GM12878 (cell line): Measurements from ENCODE around the gene HES2. TPM values are rescaled to one million over a fixed set of nuclear protein-coding genes. Genes with fewer than 3 reads are reported as not detected.

ENCODE experiments used
- ATAC-seq: fragments of 200-7000 bp; cut with Tn5 transposase; 3 replicates; pipeline ENCODE4 v1.9.1; 2020; ENCODE audit warnings: mild to moderate bottlenecking, moderate library complexity
- BruUV-seq: library from RNA; stranded (reverse); fragments of 400-500 nt; replicated peaks from 2 replicates; lab custom pipeline; 2021; lab: Mats Ljungman, UMichigan
- CTCF ChIA-PET: fragments of 300-600 bp; sonication (Branson Sonifier 250); formaldehyde crosslinking; extraction: SDS; loops from one replicate; lab custom pipeline; 2021; ENCODE audit warnings: inconsistent platforms; lab: Yijun Ruan, JAX
- POLR2A ChIA-PET: fragments of 350-600 bp; formaldehyde crosslinking; extraction: SDS; loops from one replicate; lab custom pipeline; 2021; ENCODE audit warnings: inconsistent platforms; lab: Charles Lee
- RAD21 ChIA-PET: fragments of 300-600 bp; sonication (Branson Sonifier 250); formaldehyde crosslinking; loops from one replicate; lab custom pipeline; 2023; ENCODE audit warnings: antibody characterized with exemption; ENCODE audit not compliant: unreplicated experiment; lab: Charles Lee
- SMC1A ChIA-PET: fragments of 300-600 bp; sonication (Branson Sonifier 250); formaldehyde crosslinking; loops from one replicate; lab custom pipeline; 2023; ENCODE audit not compliant: unreplicated experiment, uncharacterized antibody; lab: Charles Lee
- DNase-seq: peaks from one replicate; pipeline ENCODE4 v3.0.0-alpha.2; 2011; ENCODE audit warnings: low read depth, low spot score
- FAIRE-seq: peaks from 3 replicates; lab custom pipeline; 2011; peaks lifted over from hg19 to GRCh38; lab: Jason Lieb, UNC
- H2AFZ ChIP-seq: 2 replicates; pipeline ENCODE4 v1.6.0; 2011; ENCODE audit warnings: low read depth, low read length, control low read depth; ENCODE audit not compliant: control insufficient read depth
- H3K27ac ChIP-seq: 2 replicates; pipeline ENCODE4 v1.5.1; 2011; ENCODE audit warnings: control low read depth; ENCODE audit not compliant: control insufficient read depth, insufficient read depth
- H3K27me3 ChIP-seq, 2 experiments: replicated peaks in 1 of 2; 2 replicates each; pipeline versions ENCODE4 v1.6.0 to v1.6.1; 2011; ENCODE audit warnings: low read length in 1 of 2; ENCODE audit not compliant: control insufficient read depth in 2 of 2, insufficient read depth in 2 of 2
- H3K36me3 ChIP-seq, 2 experiments: 2 replicates each; pipeline ENCODE4 v1.5.1; 2011; ENCODE audit warnings: low read length in 1 of 2; ENCODE audit not compliant: control insufficient read depth in 2 of 2, insufficient read depth in 2 of 2
- H3K4me1 ChIP-seq: 2 replicates; pipeline ENCODE4 v1.6.1; 2011; ENCODE audit warnings: mild to moderate bottlenecking, low read length, moderate library complexity, mixed read lengths; ENCODE audit not compliant: control insufficient read depth, insufficient read depth
- H3K4me2 ChIP-seq: 2 replicates; pipeline ENCODE4 v1.6.0; 2011; ENCODE audit warnings: control low read depth; ENCODE audit not compliant: control insufficient read depth, insufficient read depth
- H3K4me3 ChIP-seq: fragments of 200-600 bp; sonication (generic); 2 replicates; pipeline ENCODE4 v1.5.1; 2016
- H3K79me2 ChIP-seq: 2 replicates; pipeline ENCODE4 v1.6.0; 2011; ENCODE audit warnings: low read length; ENCODE audit not compliant: control insufficient read depth, insufficient read depth
- H3K9ac ChIP-seq: 2 replicates; pipeline ENCODE4 v1.8.0; 2011; ENCODE audit warnings: low read length, control low read depth, mixed read lengths; ENCODE audit not compliant: control insufficient read depth, insufficient read depth
- H3K9me3 ChIP-seq: replicated peaks from 3 replicates; pipeline ENCODE4 v1.5.1; 2011; ENCODE audit warnings: mild to moderate bottlenecking, low read length; ENCODE audit not compliant: control insufficient read depth, insufficient read depth
- H4K20me1 ChIP-seq: 2 replicates; pipeline ENCODE4 v1.6.0; 2011; ENCODE audit not compliant: control insufficient read depth, insufficient read depth
- CHD1 ChIP-seq: IDR thresholded peaks from 2 replicates; pipeline ENCODE4 v1.6.1; 2012; ENCODE audit warnings: low read depth, low read length, improper control_type of control experiment
- HSF1 ChIP-seq: fragments of 150-350 bp; IDR thresholded peaks from 2 replicates; pipeline ENCODE4 v1.6.1; 2014; ENCODE audit warnings: mild to moderate bottlenecking, low read depth, low read length
- IKZF1 ChIP-seq: fragments of 450-650 bp; conservative IDR thresholded peaks from 2 replicates; pipeline ENCODE4 v1.6.1; 2017; ENCODE audit warnings: antibody characterized with exemption, mild to moderate bottlenecking
- IKZF2 ChIP-seq, 2 experiments: fragments of 450-650 bp; IDR thresholded peaks; 2 replicates each; pipeline ENCODE4 v1.6.1; 2017; ENCODE audit warnings: mild to moderate bottlenecking in 2 of 2, moderate library complexity in 2 of 2
- KDM1A ChIP-seq: fragments of 200-600 bp; sonication (generic); IDR thresholded peaks from 2 replicates; pipeline ENCODE4 v1.6.1; 2016; ENCODE audit warnings: borderline replicate concordance
- NFIC ChIP-seq: IDR thresholded peaks from 2 replicates; pipeline ENCODE4 v1.6.1; 2012; ENCODE audit warnings: low read depth, mild to moderate bottlenecking, inconsistent platforms, low read length, moderate library complexity
- NR2F1 ChIP-seq: fragments of 450-650 bp; conservative IDR thresholded peaks from 2 replicates; pipeline ENCODE4 v1.6.1; 2017; ENCODE audit warnings: mild to moderate bottlenecking
- NRF1 ChIP-seq: conservative IDR thresholded peaks from 2 replicates; pipeline ENCODE4 v1.6.1; 2011; ENCODE audit warnings: mild to moderate bottlenecking, low read depth, low read length, improper control_type of control experiment
- POLR2AphosphoS5 ChIP-seq: IDR thresholded peaks from 2 replicates; pipeline ENCODE4 v1.6.1; 2011; ENCODE audit warnings: mild to moderate bottlenecking, low read length, inconsistent platforms
- SMAD1 ChIP-seq: fragments of 450-650 bp; IDR thresholded peaks from 2 replicates; pipeline ENCODE4 v1.6.1; 2018; ENCODE audit warnings: mild to moderate bottlenecking, low read depth; ENCODE audit not compliant: partially characterized antibody
- SMAD5 ChIP-seq: IDR thresholded peaks from 2 replicates; pipeline ENCODE4 v1.6.1; 2016; ENCODE audit warnings: antibody characterized with exemption, low read depth
- SP1 ChIP-seq: IDR thresholded peaks from one replicate; pipeline ENCODE4 v1.6.1; 2011; ENCODE audit warnings: low read depth, low read length
- SPI1 ChIP-seq: IDR thresholded peaks from 2 replicates; pipeline ENCODE4 v1.6.1; 2011; ENCODE audit warnings: low read depth, mild to moderate bottlenecking, low read length, moderate library complexity, borderline replicate concordance; ENCODE audit not compliant: insufficient read depth
- SRF ChIP-seq, 2 experiments: IDR thresholded peaks; 2 replicates each; pipeline ENCODE4 v1.6.1; 2011; ENCODE audit warnings: low read depth in 2 of 2, low read length in 2 of 2, mild to moderate bottlenecking in 1 of 2, moderate library complexity in 1 of 2
- STAT1 ChIP-seq: fragments of 450-650 bp; conservative IDR thresholded peaks from 2 replicates; pipeline ENCODE4 v1.6.1; 2014; ENCODE audit warnings: antibody characterized with exemption, mild to moderate bottlenecking
- ZBED1 ChIP-seq: IDR thresholded peaks from 2 replicates; pipeline ENCODE4 v1.6.1; 2016; ENCODE audit warnings: borderline replicate concordance
- ZNF622 ChIP-seq: fragments of 450-650 bp; IDR thresholded peaks from 2 replicates; pipeline ENCODE4 v1.6.1; 2017; ENCODE audit warnings: mild to moderate bottlenecking, inconsistent platforms
- WGBS: methylation state at CpG from one replicate; pipeline ENCODE4 v1.1.6; 2016; ENCODE audit warnings: low lambda C conversion rate; ENCODE audit not compliant: insufficient replicate concordance, insufficient coverage; ENCODE audit errors: missing lambda C conversion rate; 5-methylcytosine and 5-hydroxymethylcytosine counted together
- in situ Hi-C: fragments of 300-500 bp; cut with MboI; formaldehyde crosslinking; loops from 9 replicates; pipeline ENCODE4 v1.14.3; 2018; ENCODE audit warnings: mixed read lengths
- intact Hi-C: fragments of 100-400 bp; cut with micrococcal nuclease; formaldehyde crosslinking; loops from one replicate; pipeline ENCODE4 v1.14.2; 2022; ENCODE audit not compliant: unreplicated experiment
- polyA plus RNA-seq, 11 experiments: library from polyadenylated mRNA; depleted of rRNA in 4 of 11; unstranded in 6 of 11; stranded (reverse) in 5 of 11; fragments of >200 nt; fragmentation: Nextera tagmentation in 4 of 11; fragmentation: Illumina TruSeq in 1 of 11; extraction: Ambion mirVana in 4 of 11; extraction: Trizol in 1 of 11; gene quantifications; 1 replicate in 1 of 11; 2 replicates in 10 of 11; pipeline versions ENCODE4 v1.2.1 to v1.2.3, GENCODE V29; 2011 to 2016; ENCODE audit warnings: inconsistent platforms in 2 of 11, missing spikeins in 2 of 11, low read depth in 1 of 11
- total RNA-seq, 4 experiments: library from RNA; depleted of rRNA in 3 of 4; stranded (reverse); fragments of >200 nt in 3 of 4; fragmentation: Illumina TruSeq in 1 of 4; extraction: Trizol in 1 of 4; gene quantifications; 2 replicates each; pipeline versions ENCODE4 v1.2.1 to v1.2.3, GENCODE V29; 2013 to 2021

Gene HES2
- total and polyA plus RNA-seq, 10 of the 15 experiments (the other 5 are each of a cell fraction or from before 2014, with no cell fraction given): 0.13 to 2.0 (median 0.26) TPM

GRCh38 chr1:6393400-6394187 is 26.1 kb downstream of the HES2 start, which contains the start of gene ACOT7 (continued):
- no peak for TF ChIP-seq ZBED1
- peak; percentile 92 for TF ChIP-seq HSF1
- peak in 1 of 2 experiments; percentile 19; a peak in 1 of 4 replicates for TF ChIP-seq IKZF2 (IDR thresholded peaks at IDR 0.05)
- TF ChIP-seq CHD1: no peak
- TF ChIP-seq SMAD1: no peak
- TF ChIP-seq NR2F1: 0 out of 2 replicates have a peak, but pooled peaks have one; percentile 52
- TF ChIP-seq NRF1: no peak

- Histone ChIP-seq H3K9me3 (no peaks in the 10 kb centered on the region), H3K27me3 (no peaks in the 10 kb centered on the region), H3K36me3 (no peaks in the 10 kb centered on the region), H3K27ac (peak overlapping the region; percentile 30; the same call in 1 of the 2 replicates), H3K4me3 (peak overlapping the region; percentile 89), H3K9ac (peak overlapping the region; percentile 40), H3K4me1 (peaks cover 9% of the 10 kb centered on the region), H3K79me2 (peaks cover 23% of the 10 kb centered on the region), H2AFZ (peak overlapping the region; percentile 58), H3K4me2 (peak overlapping the region; percentile 89), H4K20me1 (no peaks in the 10 kb centered on the region)
- ATAC-seq: no peak; the same call in 1 of the 3 replicates
- CTCF ChIA-PET: interaction anchor here (1.0 to 21.2 kb wide), 7 partner anchors 9 to 147 kb away, joined by 3 to 276 read pairs (median 6); no protein-coding TSS in a partner anchor
- under 1% methylated on average over 47 of the region's 83 CpGs for WGBS
- FAIRE-seq: no peak
- intact Hi-C loops (loop anchor here (5.0 kb wide), 1 partner anchor 36 kb away; no protein-coding TSS in a partner anchor), in situ Hi-C loops (no loop called here)
- no TSS peak for BruUV-seq
- RAD21 ChIA-PET: interaction anchor here (1.0 to 5.2 kb wide), 6 partner anchors 22 to 191 kb away, joined by 3 to 54 read pairs (median 6); no protein-coding TSS in a partner anchor
- no peak for DNase-seq
- POLR2A ChIA-PET: interaction anchor here (0.6 to 3.7 kb wide), 6 partner anchors 9 to 158 kb away, joined by 3 to 27 read pairs (median 6); no protein-coding TSS in a partner anchor
- SMC1A ChIA-PET: interaction anchor here (0.8 to 3.8 kb wide), 6 partner anchors 12 to 146 kb away, joined by 4 to 17 read pairs (median 6); no protein-coding TSS in a partner anchor
- no peak; the same call in 1 of the 2 replicates for TF ChIP-seq POLR2AphosphoS5
- no peak for TF ChIP-seq NFIC
- TF ChIP-seq KDM1A: no peak
- TF ChIP-seq SPI1: no peak
- TF ChIP-seq SMAD5: peak; percentile 60; the same call in 1 of the 2 replicates
- 0 out of 2 replicates have a peak, but pooled peaks have one; percentile 8 for TF ChIP-seq IKZF1
- peak; percentile 18 for TF ChIP-seq SP1
- TF ChIP-seq STAT1: no peak
- no peak for TF ChIP-seq ZNF622
- TF ChIP-seq SRF (IDR thresholded peaks at IDR 0.05; ENCODE audit: low read depth in 2 of 2, low read length in 2 of 2): peak; percentile 44 to 53; a peak in 1 of 4 replicates
These were observed 26.8 kb downstream of the HES2 start for GRCh38 chr1:6392809-6393399.
